Liver (tissue), 3 donors: ENCODE data around the gene TTF2.

Source experiments
- CTCF ChIP-seq: fragments of 150-350 bp; IDR thresholded peaks from 2 replicates; pipeline ENCODE4 v1.5.1; 2017; ENCODE audit warnings: improper control_type of control experiment, low read depth, low read length; ENCODE audit not compliant: missing input control
- JUND ChIP-seq, 2 donors: IDR thresholded peaks; 2 replicates each; pipeline ENCODE4 v1.6.1; 2016; ENCODE audit warnings: antibody characterized with exemption in 2 of 2
- SP1 ChIP-seq: IDR thresholded peaks from 2 replicates; pipeline ENCODE4 v1.6.1; 2018; ENCODE audit warnings: antibody characterized with exemption, mild to moderate bottlenecking
- YY1 ChIP-seq: IDR thresholded peaks from 2 replicates; pipeline ENCODE4 v1.6.1; 2016; ENCODE audit warnings: antibody characterized with exemption, mild to moderate bottlenecking
- donor health status: healthy.
- donor health status: healthy.

DNA sequence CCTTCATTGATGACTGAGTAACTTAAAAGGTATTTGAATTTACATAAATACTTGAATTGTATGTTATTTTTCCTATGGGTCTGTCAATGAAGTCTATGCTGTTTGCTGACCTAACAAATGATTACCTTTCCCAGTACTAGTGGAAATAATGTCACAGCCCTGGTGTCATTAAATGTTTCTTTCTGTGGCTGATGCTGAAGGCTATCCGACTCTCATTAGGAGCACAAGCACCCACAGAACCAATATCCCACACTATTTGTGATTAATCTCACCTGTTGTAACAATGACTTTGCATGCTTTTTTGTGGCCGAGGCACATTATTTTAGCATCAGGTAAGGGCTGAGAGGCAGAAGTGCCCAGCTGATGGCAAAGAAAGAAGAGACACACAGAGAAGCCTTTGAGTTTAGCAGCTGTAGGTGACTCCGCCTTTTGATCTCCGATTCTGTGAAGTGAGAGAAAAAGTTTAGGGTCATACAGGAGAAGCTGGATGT, 87.3 kb downstream of the TTF2 start:
- no peak for TF ChIP-seq JUND (IDR thresholded peaks at IDR 0.05)
- TF ChIP-seq SP1: no peak
- no peak for TF ChIP-seq YY1
- no peak for TF ChIP-seq CTCF
